PC-9 (cell line): ENCODE measurements around the gene ITGAV. TPM values are rescaled to one million over a fixed set of nuclear protein-coding genes. Genes with fewer than 3 reads are reported as not detected.

Experiments used
- BruUV-seq: library from RNA; stranded (reverse); fragments of 400-500 nt; replicated peaks from 2 replicates; lab custom pipeline; 2021; lab: Mats Ljungman, UMichigan
- CTCF ChIA-PET: fragments of 300-600 bp; sonication (Branson Sonifier 250); formaldehyde crosslinking; loops from one replicate; lab custom pipeline; 2022; ENCODE audit warnings: antibody characterized with exemption; lab: Charles Lee
- POLR2A ChIA-PET: fragments of 300-600 bp; sonication (Branson Sonifier 250); formaldehyde crosslinking; loops from one replicate; lab custom pipeline; 2022; ENCODE audit warnings: antibody characterized with exemption; ENCODE audit not compliant: unreplicated experiment; lab: Charles Lee
- DNase-seq, 2 experiments: peaks; one replicate each; pipeline versions ENCODE4 v3.0.0 to v3.0.0-alpha.2; 2015 to 2022; ENCODE audit warnings: mixed read lengths in 1 of 2
- H2AFZ ChIP-seq: fragments of 200-600 bp; sonication (generic); 2 replicates; pipeline ENCODE4 v1.8.1; 2017; ENCODE audit warnings: antibody characterized with exemption
- H3F3A ChIP-seq: fragments of 200-600 bp; sonication (generic); 2 replicates; pipeline ENCODE4 v1.8.1; 2017; ENCODE audit warnings: antibody characterized with exemption, mild to moderate bottlenecking, low read depth; ENCODE audit not compliant: insufficient read depth
- H3K27ac ChIP-seq: fragments of 200-600 bp; sonication (generic); 2 replicates; pipeline ENCODE4 v1.6.1; 2016; ENCODE audit warnings: mixed run types
- H3K27me3 ChIP-seq: fragments of 200-600 bp; sonication (generic); 2 replicates; pipeline ENCODE4 v1.6.1; 2016; ENCODE audit warnings: low read depth, mixed run types; ENCODE audit not compliant: insufficient read depth
- H3K36me3 ChIP-seq: fragments of 200-600 bp; sonication (generic); 2 replicates; pipeline ENCODE4 v1.6.1; 2016; ENCODE audit warnings: low read depth, mixed run types
- H3K4me1 ChIP-seq: fragments of 200-600 bp; sonication (generic); replicated peaks from 2 replicates; pipeline ENCODE4 v1.6.1; 2016; ENCODE audit warnings: mixed run types; ENCODE audit not compliant: insufficient read depth
- H3K4me2 ChIP-seq: fragments of 200-600 bp; sonication (generic); 2 replicates; pipeline ENCODE4 v1.6.1; 2017; ENCODE audit warnings: mixed run types
- H3K4me3 ChIP-seq: fragments of 200-600 bp; sonication (generic); 2 replicates; pipeline ENCODE4 v1.6.1; 2016; ENCODE audit warnings: mixed run types
- H3K79me2 ChIP-seq: fragments of 200-600 bp; sonication (generic); 2 replicates; pipeline ENCODE4 v1.6.1; 2017; ENCODE audit warnings: low read depth, mixed run types
- H3K9me2 ChIP-seq: fragments of 200-600 bp; sonication (generic); 2 replicates; pipeline ENCODE4 v1.8.1; 2017; ENCODE audit warnings: mild to moderate bottlenecking; ENCODE audit not compliant: insufficient read depth
- H3K9me3 ChIP-seq: fragments of 200-600 bp; sonication (generic); 2 replicates; pipeline ENCODE4 v1.8.1; 2016; ENCODE audit warnings: low read depth; ENCODE audit not compliant: insufficient read depth
- H4K20me1 ChIP-seq: fragments of 200-600 bp; sonication (generic); 2 replicates; pipeline ENCODE4 v1.8.1; 2017; ENCODE audit not compliant: insufficient read depth
- CTCF ChIP-seq: fragments of 200-600 bp; sonication (generic); conservative IDR thresholded peaks from 2 replicates; pipeline ENCODE4 v1.6.1; 2017; ENCODE audit warnings: mixed run types, antibody characterized with exemption, mild to moderate bottlenecking, moderate library complexity
- EZH2 ChIP-seq: fragments of 200-600 bp; sonication (generic); IDR thresholded peaks from 2 replicates; pipeline ENCODE4 v1.8.0; 2017; ENCODE audit warnings: antibody characterized with exemption, low read depth
- intact Hi-C: fragments of 100-400 bp; cut with micrococcal nuclease; formaldehyde crosslinking; loops from one replicate; pipeline ENCODE4 v1.10.0; 2022; ENCODE audit not compliant: unreplicated experiment
- total RNA-seq: library from RNA; stranded (reverse); gene quantifications from 2 replicates; pipeline ENCODE4 v1.2.3, GENCODE V29; 2021

ITGAV gene
- total RNA-seq, 1 experiment from 2014 or later: 28.0 TPM

- Histone ChIP-seq H3K4me1 (peaks cover 29% of the 10 kb centered on the region), H3K79me2 (no peaks in the 10 kb centered on the region), H3K9me3 (no peaks in the 10 kb centered on the region; the same call in 1 of the 2 replicates), H3F3A (peaks cover 23% of the 10 kb centered on the region), H3K27ac (peak overlapping the region; percentile 95), H3K36me3 (no peaks in the 10 kb centered on the region), H3K9me2 (no peaks in the 10 kb centered on the region), H3K27me3 (no peaks in the 10 kb centered on the region), H4K20me1 (no peaks in the 10 kb centered on the region), H3K4me2 (peak overlapping the region; percentile 68), H3K4me3 (peak overlapping the region; percentile 30; the same call in 1 of the 2 replicates), H2AFZ (no peak overlapping the region; the same call in 1 of the 2 replicates)
- peak in 1 of 2 experiments; percentile 38 for DNase-seq
- no peak for TF ChIP-seq EZH2
- TF ChIP-seq CTCF: no peak
- ChIA-PET POLR2A (interaction anchor here (0.7 kb wide), 1 partner anchor 12 kb away, joined by 7 read pairs; no protein-coding TSS in a partner anchor), CTCF (no interaction called here)
- BruUV-seq: no TSS peak
- intact Hi-C loops: loop anchor here (5.0 kb wide), 1 partner anchor 49 kb away; the partner anchor contains the start of gene ITGAV
Measured at GRCh38 chr2:186543561-186544131, 46.2 kb upstream of the ITGAV start.

- Histone ChIP-seq H3K79me2 (no peaks in the 10 kb centered on the region), H3K27ac (peak overlapping the region; percentile 95), H3F3A (peaks cover 23% of the 10 kb centered on the region), H3K4me2 (peak overlapping the region; percentile 68), H3K36me3 (no peaks in the 10 kb centered on the region), H3K4me1 (peaks cover 29% of the 10 kb centered on the region), H3K9me2 (no peaks in the 10 kb centered on the region), H4K20me1 (no peaks in the 10 kb centered on the region), H2AFZ (no peak overlapping the region; the same call in 1 of the 2 replicates), H3K9me3 (no peaks in the 10 kb centered on the region), H3K27me3 (no peaks in the 10 kb centered on the region), H3K4me3 (peak overlapping the region; percentile 30; the same call in 1 of the 2 replicates)
- POLR2A ChIA-PET: interaction anchor here (0.6 to 0.7 kb wide), 2 partner anchors 58 to 208 kb away, joined by 3 to 5 read pairs; partner anchors contain the start of gene ZC3H15
- intact Hi-C loops: loop anchor here (5.0 kb wide), 1 partner anchor 48 kb away; the partner anchor contains the start of gene ITGAV
- TF ChIP-seq CTCF (no peak), EZH2 (no peak)
- CTCF ChIA-PET: no interaction called here
- peak; percentile 17 to 83 for DNase-seq
- no TSS peak for BruUV-seq
Measured at GRCh38 chr2:186544255-186544675, 45.6 kb upstream of the ITGAV start.

GRCh38 chr2:186546846-186547245 is 43.0 kb upstream of the ITGAV start:
- no peak overlapping the region for H2AFZ ChIP-seq

More at GRCh38 chr2:186546846-186547245, 43.0 kb upstream of the ITGAV start:
- no peaks in the 10 kb centered on the region for H3K27me3 ChIP-seq
- no peaks in the 10 kb centered on the region for H4K20me1 ChIP-seq
- intact Hi-C loops: no loop called here
- ChIA-PET CTCF (no interaction called here), POLR2A (no interaction called here)
- H3K4me2 ChIP-seq: no peak overlapping the region
- DNase-seq: no peak
- no peaks in the 10 kb centered on the region for H3K9me2 ChIP-seq
- BruUV-seq: no TSS peak
- H3K36me3 ChIP-seq: no peaks in the 10 kb centered on the region
- TF ChIP-seq EZH2: no peak
- TF ChIP-seq CTCF: no peak
- no peaks in the 10 kb centered on the region for H3K79me2 ChIP-seq
- H3K9me3 ChIP-seq: no peaks in the 10 kb centered on the region
- H3K4me1 ChIP-seq: peaks cover 29% of the 10 kb centered on the region
- no peak overlapping the region for H3K4me3 ChIP-seq
- H3K27ac ChIP-seq: no peak overlapping the region
- peaks cover 23% of the 10 kb centered on the region for H3F3A ChIP-seq
